ENCODE measurements around the gene CWH43. TPM values are rescaled to one million over a fixed set of nuclear protein-coding genes. Genes with fewer than 3 reads are reported as not detected.
A peak's percentile ranks its signal among the peaks of the same experiment; 100 is the strongest.

CWH43 gene
- total and polyA plus RNA-seq, 2 of the 13 experiments (the other 11 are each of a cell fraction or from before 2014, with no cell fraction given) = not detected

DNA sequence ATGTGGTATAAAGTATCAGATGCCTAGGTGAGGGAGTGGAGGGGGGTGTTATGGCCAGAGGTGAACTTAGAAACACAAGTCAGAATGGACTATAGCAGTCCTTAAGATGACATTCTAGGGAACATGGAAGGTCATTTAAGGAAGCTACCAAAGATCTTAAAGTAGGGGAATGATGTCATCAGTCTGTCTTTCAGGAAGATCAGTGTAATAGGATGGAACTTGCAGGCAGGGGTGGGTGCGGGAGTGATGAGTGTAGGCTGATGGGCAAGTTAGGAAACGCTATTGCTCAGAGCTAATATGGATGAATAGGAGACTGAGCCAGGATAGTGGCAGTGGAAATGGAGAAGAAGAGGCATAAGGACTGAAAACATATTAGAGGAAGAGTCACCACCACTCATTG lies 27.5 kb upstream of the CWH43 start:
- ChIA-PET POLR2A (no interaction called here), CTCF (ENCODE audit: low intra/inter-chr PET ratio, low total read pairs) (interaction anchor here (6.9 kb wide), 1 partner anchor 380 kb away, joined by 95 read pairs; no protein-coding TSS in a partner anchor)
- in situ Hi-C loops (cut with HindIII; ENCODE audit: extremely low pct_ligation_motif_present, low pct_unique_long_range_greater_than_20kb) = no loop called here
- Histone ChIP-seq H3K4me3 (replicated peaks in 1 of 3; ENCODE audit: insufficient read depth in 1 of 3, low read depth in 2 of 3, low read length in 3 of 3) (no peak overlapping the region), H3K9me3 (ENCODE audit: low read length) (no peaks in the 10 kb centered on the region), H3K27me3 (ENCODE audit: control insufficient read depth in 1 of 2, insufficient read depth in 2 of 2, low read length in 2 of 2) (no peaks in the 10 kb centered on the region), H2AFZ (ENCODE audit: low read length) (no peak overlapping the region), H3K36me3 (replicated peaks in 1 of 2; ENCODE audit: control insufficient read depth in 1 of 2, insufficient read depth in 2 of 2, low read length in 2 of 2) (no peaks in the 10 kb centered on the region), H3K4me2 (ENCODE audit: low read depth, low read length) (no peak overlapping the region), H3K4me1 (ENCODE audit: insufficient read depth, low read length) (no peaks in the 10 kb centered on the region), H3K27ac (ENCODE audit: extremely low read length, insufficient read depth, low read length) (no peak overlapping the region), H4K20me1 (ENCODE audit: insufficient read depth, low read length) (no peaks in the 10 kb centered on the region), H3K9ac (ENCODE audit: insufficient read depth, low read depth, low read length) (no peak overlapping the region), H3K79me2 (ENCODE audit: insufficient read depth, low read length) (no peaks in the 10 kb centered on the region)
- TF ChIP-seq ZNF775 (CRISPR knock-in tag; IDR thresholded peaks at IDR 0.05; ENCODE audit: borderline replicate concordance) (no peak), CREB1 (IDR thresholded peaks at IDR 0.05) (0 out of 2 replicates have a peak, but pooled peaks have one; percentile 27), CREB1 (CRISPR knock-in tag; IDR thresholded peaks at IDR 0.05) (no peak), JDP2 (CRISPR knock-in tag; IDR thresholded peaks at IDR 0.05; ENCODE audit: borderline replicate concordance) (no peak), ATF7 (IDR thresholded peaks at IDR 0.05) (peak; percentile 88), ATF7 (CRISPR knock-in tag; IDR thresholded peaks at IDR 0.05) (no peak)
- FAIRE-seq = no peak
- no peak for DNase-seq (ENCODE audit: low spot score)
- intact Hi-C loops (cut with micrococcal nuclease; ENCODE audit: unreplicated experiment) = no loop called here
- no peak for ATAC-seq
- 8% methylated on average over 2 of the region's 2 CpGs for WGBS (ENCODE audit: low lambda C conversion rate)
- BruUV-seq (replicated peaks) = no TSS peak

DNA sequence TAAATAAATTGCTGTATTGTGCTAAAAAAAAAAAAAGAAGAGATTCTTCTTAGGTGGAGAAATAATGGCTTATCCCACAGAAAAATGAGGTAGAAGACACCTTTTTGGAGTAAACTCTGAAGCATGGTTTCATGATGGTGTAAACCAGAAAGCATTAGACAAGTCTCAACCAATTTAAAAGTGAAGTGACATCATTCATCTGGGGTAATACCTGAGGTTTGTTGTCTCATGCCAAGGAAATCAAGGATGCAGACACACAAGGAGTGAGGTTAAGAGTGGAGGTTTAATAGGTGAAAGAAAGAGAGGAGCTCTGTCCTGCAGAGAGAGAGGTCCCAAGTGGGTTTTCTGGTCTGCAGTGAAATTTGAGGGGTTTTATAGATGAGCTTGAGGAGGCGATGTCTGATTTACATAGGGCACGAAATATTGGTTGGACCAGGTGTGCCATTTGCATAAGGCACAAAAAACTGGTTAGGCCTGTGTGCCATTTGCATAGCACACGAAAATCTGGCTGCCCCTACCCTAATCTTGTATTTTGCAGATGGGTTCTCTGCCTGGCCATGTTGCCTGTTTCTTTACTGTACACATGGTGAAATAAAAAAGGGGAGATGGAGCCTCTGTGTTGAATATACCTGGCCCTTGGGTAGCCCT lies 25.0 kb upstream of the CWH43 start:
- Histone ChIP-seq H3K79me2 (ENCODE audit: insufficient read depth, low read length) (no peaks in the 10 kb centered on the region), H3K4me3 (replicated peaks in 1 of 3; ENCODE audit: insufficient read depth in 1 of 3, low read depth in 2 of 3, low read length in 3 of 3) (no peak overlapping the region), H3K9ac (ENCODE audit: insufficient read depth, low read depth, low read length) (no peak overlapping the region), H3K4me2 (ENCODE audit: low read depth, low read length) (no peak overlapping the region), H3K27ac (ENCODE audit: extremely low read length, insufficient read depth, low read length) (no peak overlapping the region), H3K4me1 (ENCODE audit: insufficient read depth, low read length) (no peaks in the 10 kb centered on the region), H3K27me3 (ENCODE audit: control insufficient read depth in 1 of 2, insufficient read depth in 2 of 2, low read length in 2 of 2) (no peaks in the 10 kb centered on the region), H3K9me3 (ENCODE audit: low read length) (no peaks in the 10 kb centered on the region), H4K20me1 (ENCODE audit: insufficient read depth, low read length) (no peaks in the 10 kb centered on the region), H2AFZ (ENCODE audit: low read length) (no peak overlapping the region), H3K36me3 (replicated peaks in 1 of 2; ENCODE audit: control insufficient read depth in 1 of 2, insufficient read depth in 2 of 2, low read length in 2 of 2) (no peaks in the 10 kb centered on the region)
- intact Hi-C loops (cut with micrococcal nuclease; ENCODE audit: unreplicated experiment) = loop anchor here (10.0 kb wide), 2 partner anchors 516 to 646 kb away; no protein-coding TSS in a partner anchor
- FAIRE-seq (no peak), DNase-seq (ENCODE audit: low spot score) (no peak), ATAC-seq (no peak)
- CTCF ChIA-PET (ENCODE audit: low intra/inter-chr PET ratio, low total read pairs) = interaction anchor here (6.9 kb wide), 1 partner anchor 383 kb away, joined by 95 read pairs; no protein-coding TSS in a partner anchor
- 0% methylated on average over 3 of the region's 3 CpGs for WGBS (ENCODE audit: low lambda C conversion rate)
- in situ Hi-C loops (cut with HindIII; ENCODE audit: extremely low pct_ligation_motif_present, low pct_unique_long_range_greater_than_20kb) = loop anchor here (5.0 kb wide), 1 partner anchor 384 kb away; no protein-coding TSS in a partner anchor
- POLR2A ChIA-PET = no interaction called here
- BruUV-seq (replicated peaks) = no TSS peak
- TF ChIP-seq KDM2A (CRISPR knock-in tag; IDR thresholded peaks at IDR 0.05; ENCODE audit: borderline replicate concordance, low read depth) (no peak), PHF8 (CRISPR knock-in tag; IDR thresholded peaks at IDR 0.05) (no peak), TEAD2 (CRISPR knock-in tag; IDR thresholded peaks at IDR 0.05) (no peak), SAP130 (CRISPR knock-in tag; IDR thresholded peaks at IDR 0.05; ENCODE audit: low read depth) (no peak), SP5 (CRISPR knock-in tag; IDR thresholded peaks at IDR 0.05; ENCODE audit: borderline replicate concordance, low read depth) (no peak), NCOA1 (CRISPR knock-in tag; IDR thresholded peaks at IDR 0.05) (no peak), KLF16 (CRISPR knock-in tag; IDR thresholded peaks at IDR 0.05) (no peak), ZNF589 (CRISPR knock-in tag; conservative IDR thresholded peaks at IDR 0.05) (no peak)
- TF ChIP-seq, protein P1, sequence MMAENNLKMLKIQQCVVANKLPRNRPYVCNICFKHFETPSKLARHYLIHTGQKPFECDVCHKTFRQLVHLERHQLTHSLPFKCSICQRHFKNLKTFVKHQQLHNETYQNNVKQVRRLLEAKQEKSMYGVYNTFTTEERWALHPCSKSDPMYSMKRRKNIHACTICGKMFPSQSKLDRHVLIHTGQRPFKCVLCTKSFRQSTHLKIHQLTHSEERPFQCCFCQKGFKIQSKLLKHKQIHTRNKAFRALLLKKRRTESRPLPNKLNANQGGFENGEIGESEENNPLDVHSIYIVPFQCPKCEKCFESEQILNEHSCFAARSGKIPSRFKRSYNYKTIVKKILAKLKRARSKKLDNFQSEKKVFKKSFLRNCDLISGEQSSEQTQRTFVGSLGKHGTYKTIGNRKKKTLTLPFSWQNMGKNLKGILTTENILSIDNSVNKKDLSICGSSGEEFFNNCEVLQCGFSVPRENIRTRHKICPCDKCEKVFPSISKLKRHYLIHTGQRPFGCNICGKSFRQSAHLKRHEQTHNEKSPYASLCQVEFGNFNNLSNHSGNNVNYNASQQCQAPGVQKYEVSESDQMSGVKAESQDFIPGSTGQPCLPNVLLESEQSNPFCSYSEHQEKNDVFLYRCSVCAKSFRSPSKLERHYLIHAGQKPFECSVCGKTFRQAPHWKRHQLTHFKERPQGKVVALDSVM (CRISPR knock-in tag; IDR thresholded peaks at IDR 0.05) = no peak
- TF ChIP-seq, protein P2, sequence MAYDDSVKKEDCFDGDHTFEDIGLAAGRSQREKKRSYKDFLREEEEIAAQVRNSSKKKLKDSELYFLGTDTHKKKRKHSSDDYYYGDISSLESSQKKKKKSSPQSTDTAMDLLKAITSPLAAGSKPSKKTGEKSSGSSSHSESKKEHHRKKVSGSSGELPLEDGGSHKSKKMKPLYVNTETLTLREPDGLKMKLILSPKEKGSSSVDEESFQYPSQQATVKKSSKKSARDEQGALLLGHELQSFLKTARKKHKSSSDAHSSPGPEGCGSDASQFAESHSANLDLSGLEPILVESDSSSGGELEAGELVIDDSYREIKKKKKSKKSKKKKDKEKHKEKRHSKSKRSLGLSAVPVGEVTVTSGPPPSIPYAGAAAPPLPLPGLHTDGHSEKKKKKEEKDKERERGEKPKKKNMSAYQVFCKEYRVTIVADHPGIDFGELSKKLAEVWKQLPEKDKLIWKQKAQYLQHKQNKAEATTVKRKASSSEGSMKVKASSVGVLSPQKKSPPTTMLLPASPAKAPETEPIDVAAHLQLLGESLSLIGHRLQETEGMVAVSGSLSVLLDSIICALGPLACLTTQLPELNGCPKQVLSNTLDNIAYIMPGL (CRISPR knock-in tag; IDR thresholded peaks at IDR 0.05; ENCODE audit: borderline replicate concordance in 1 of 2, low read depth in 1 of 2) = no peak

All from HepG2 (cell line).